IMR-90 (cell line): ENCODE data around the gene MYH10. TPM values are rescaled to one million over a fixed set of nuclear protein-coding genes. Genes with fewer than 3 reads are reported as not detected.

Experiments
- ATAC-seq: fragments of 200-7000 bp; cut with Tn5 transposase; 2 replicates; pipeline ENCODE4 v1.9.1; 2020; ENCODE audit warnings: low read depth, mild to moderate bottlenecking, moderate library complexity
- BruUV-seq: library from RNA; stranded (reverse); fragments of 400-500 nt; replicated peaks from 2 replicates; lab custom pipeline; 2021; lab: Mats Ljungman, UMichigan
- CTCF ChIA-PET: fragments of 300-600 bp; formaldehyde crosslinking; extraction: SDS; loops from one replicate; lab custom pipeline; 2021; ENCODE audit warnings: antibody characterized with exemption; lab: Yijun Ruan, JAX
- POLR2A ChIA-PET: fragments of 300-600 bp; sonication (Branson Sonifier 250); formaldehyde crosslinking; loops from one replicate; lab custom pipeline; 2022; ENCODE audit warnings: antibody characterized with exemption; ENCODE audit not compliant: unreplicated experiment; lab: Charles Lee
- DNase-seq: peaks from one replicate; pipeline ENCODE4 v3.0.0; 2013
- H2AFZ ChIP-seq: replicated peaks from 2 replicates; pipeline ENCODE3; 2013; ENCODE audit warnings: low read length, mild to moderate bottlenecking; ENCODE audit not compliant: poor library complexity
- H2AK5ac ChIP-seq: 2 replicates; pipeline ENCODE4 v1.6.1; 2013; ENCODE audit warnings: low read depth, low read length, inconsistent platforms
- H2AK9ac ChIP-seq: replicated peaks from 2 replicates; pipeline ENCODE3; 2013; ENCODE audit warnings: mild to moderate bottlenecking, low read depth, low read length, moderate library complexity; ENCODE audit not compliant: poor library complexity
- H2BK120ac ChIP-seq: 2 replicates; pipeline ENCODE4 v1.6.1; 2013; ENCODE audit warnings: low read depth, low read length, inconsistent platforms
- H2BK15ac ChIP-seq: 3 replicates; pipeline ENCODE4 v1.6.1; 2013; ENCODE audit warnings: low read depth, low read length, inconsistent platforms
- H2BK20ac ChIP-seq: 2 replicates; pipeline ENCODE4 v1.6.1; 2013; ENCODE audit warnings: low read depth, mild to moderate bottlenecking, inconsistent platforms, low read length, moderate library complexity
- H2BK5ac ChIP-seq: 2 replicates; pipeline ENCODE4 v1.6.1; 2013; ENCODE audit warnings: mild to moderate bottlenecking, low read depth, low read length, inconsistent platforms; ENCODE audit not compliant: poor library complexity, severe bottlenecking
- H3K14ac ChIP-seq: replicated peaks from 2 replicates; pipeline ENCODE4 v1.6.1; 2013; ENCODE audit warnings: low read depth, low read length, inconsistent platforms
- H3K18ac ChIP-seq: 2 replicates; pipeline ENCODE4 v1.6.1; 2013; ENCODE audit warnings: low read depth, low read length, control low read depth
- H3K23ac ChIP-seq: 2 replicates; pipeline ENCODE4 v1.6.1; 2013; ENCODE audit warnings: low read depth, low read length, inconsistent platforms
- H3K27ac ChIP-seq: 2 replicates; pipeline ENCODE4 v1.5.1; 2013; ENCODE audit warnings: mild to moderate bottlenecking, control low read depth, low read length; ENCODE audit not compliant: insufficient read depth
- H3K27me3 ChIP-seq: 2 replicates; pipeline ENCODE4 v1.6.1; 2013; ENCODE audit warnings: low read length; ENCODE audit not compliant: control insufficient read depth, insufficient read depth
- H3K36me3 ChIP-seq: 2 replicates; pipeline ENCODE4 v1.6.1; 2013; ENCODE audit warnings: low read length, mixed read lengths; ENCODE audit not compliant: control insufficient read depth, insufficient read depth
- H3K4ac ChIP-seq: 2 replicates; pipeline ENCODE4 v1.6.1; 2013; ENCODE audit warnings: low read depth, low read length, inconsistent platforms
- H3K4me1 ChIP-seq: 2 replicates; pipeline ENCODE4 v1.6.1; 2013; ENCODE audit warnings: low read length, mixed read lengths; ENCODE audit not compliant: control insufficient read depth, insufficient read depth
- H3K4me2 ChIP-seq: 2 replicates; pipeline ENCODE4 v1.6.1; 2013; ENCODE audit warnings: low read depth, mild to moderate bottlenecking, control low read depth, low read length, moderate library complexity
- H3K4me3 ChIP-seq: 2 replicates; pipeline ENCODE4 v1.5.1; 2013; ENCODE audit warnings: low read depth, mild to moderate bottlenecking, control low read depth, low read length, moderate library complexity; ENCODE audit not compliant: insufficient read depth
- H3K56ac ChIP-seq: 2 replicates; pipeline ENCODE4 v1.6.1; 2013; ENCODE audit warnings: low read length, inconsistent platforms; ENCODE audit not compliant: insufficient read depth; ENCODE audit errors: extremely low read depth
- H3K79me1 ChIP-seq, 2 experiments: 2 replicates each; pipeline ENCODE4 v1.6.1; 2013; ENCODE audit warnings: low read length in 2 of 2, inconsistent platforms in 1 of 2, low read depth in 1 of 2
- H3K9ac ChIP-seq: 2 replicates; pipeline ENCODE4 v1.6.1; 2013; ENCODE audit warnings: low read depth, low read length, control low read depth
- H3K9me1 ChIP-seq: 2 replicates; pipeline ENCODE4 v1.6.1; 2013; ENCODE audit warnings: low read length, inconsistent platforms; ENCODE audit not compliant: insufficient read depth
- H3K9me3 ChIP-seq: 2 replicates; pipeline ENCODE4 v1.6.1; 2013; ENCODE audit warnings: low read length; ENCODE audit not compliant: control insufficient read depth, insufficient read depth
- H4K20me1 ChIP-seq: 2 replicates; pipeline ENCODE4 v1.6.1; 2013; ENCODE audit warnings: low read length, inconsistent platforms; ENCODE audit not compliant: insufficient read depth
- H4K5ac ChIP-seq: 2 replicates; pipeline ENCODE4 v1.6.1; 2013; ENCODE audit warnings: mild to moderate bottlenecking, low read depth, low read length, control low read depth
- H4K8ac ChIP-seq, 2 experiments: 2 replicates each; pipeline ENCODE4 v1.6.1; 2013; ENCODE audit warnings: low read depth in 2 of 2, low read length in 2 of 2, control low read depth in 1 of 2, inconsistent platforms in 1 of 2
- H4K91ac ChIP-seq: 2 replicates; pipeline ENCODE4 v1.6.1; 2013; ENCODE audit warnings: low read depth, low read length, inconsistent platforms; ENCODE audit not compliant: insufficient read depth
- BHLHE40 ChIP-seq: fragments of 150-350 bp; IDR thresholded peaks from 2 replicates; pipeline ENCODE4 v1.6.1; 2016; ENCODE audit warnings: mild to moderate bottlenecking, low read depth, low read length
- CEBPB ChIP-seq: IDR thresholded peaks from 2 replicates; pipeline ENCODE4 v1.6.1; 2012; ENCODE audit warnings: low read depth, low read length, improper control_type of control experiment
- CHD1 ChIP-seq: IDR thresholded peaks from 2 replicates; pipeline ENCODE4 v1.6.1; 2012; ENCODE audit warnings: low read depth, low read length, improper control_type of control experiment
- MAZ ChIP-seq: IDR thresholded peaks from 2 replicates; pipeline ENCODE4 v1.6.1; 2012; ENCODE audit warnings: low read depth, mild to moderate bottlenecking, low read length, improper control_type of control experiment, moderate library complexity, borderline replicate concordance
- POLR2A ChIP-seq: IDR thresholded peaks from 2 replicates; pipeline ENCODE4 v1.6.1; 2012; ENCODE audit warnings: mild to moderate bottlenecking, low read depth, low read length
- RAD21 ChIP-seq: IDR thresholded peaks from 2 replicates; pipeline ENCODE4 v1.6.1; 2012; ENCODE audit warnings: low read length, improper control_type of control experiment
- RFX5 ChIP-seq: IDR thresholded peaks from 2 replicates; pipeline ENCODE4 v1.8.0; 2012; ENCODE audit warnings: low read depth, mild to moderate bottlenecking, low read length, moderate library complexity
- SMC3 ChIP-seq: fragments of 150-350 bp; IDR thresholded peaks from 2 replicates; pipeline ENCODE4 v1.6.1; 2016; ENCODE audit warnings: low read depth, mild to moderate bottlenecking, antibody characterized with exemption, low read length, moderate library complexity
- WGBS, 2 experiments: methylation state at CpG; one replicate each; pipeline versions ENCODE4 v1.1.5 to v1.1.7; 2013; ENCODE audit warnings: missing lambda C conversion rate in 2 of 2; ENCODE audit not compliant: insufficient read length in 1 of 2; ENCODE audit errors: extremely low coverage in 2 of 2; 5-methylcytosine and 5-hydroxymethylcytosine counted together
- dilution Hi-C: fragments of 300-500 bp; cut with HindIII; formaldehyde crosslinking; loops from one replicate; pipeline ENCODE4 v1.14.3; 2018; ENCODE audit warnings: low sequenced_read_pairs; ENCODE audit not compliant: unreplicated experiment
- in situ Hi-C: fragments of 300-500 bp; cut with MboI; formaldehyde crosslinking; loops from 3 replicates; pipeline ENCODE4 v1.14.3; 2019; ENCODE audit warnings: low sequenced_read_pairs, inconsistent platforms, mixed read lengths
- intact Hi-C: fragments of 100-400 bp; cut with micrococcal nuclease; formaldehyde crosslinking; loops from 2 replicates; pipeline ENCODE4 v1.10.0; 2022
- polyA plus RNA-seq, 3 experiments: library from polyadenylated mRNA; depleted of rRNA; stranded (reverse); fragments of >200 nt; gene quantifications; 2 replicates each; pipeline ENCODE4 v1.2.3, GENCODE V29; 2012; ENCODE audit warnings: low replicate concordance in 1 of 3
- total RNA-seq: library from RNA; depleted of rRNA; stranded (reverse); fragments of >200 nt; gene quantifications from 2 replicates; pipeline ENCODE4 v1.2.3, GENCODE V29; 2012
- TF ChIP-seq, protein P1 (sequence below): fragments of 150-350 bp; IDR thresholded peaks from 2 replicates; pipeline ENCODE4 v1.6.1; 2017; ENCODE audit warnings: mild to moderate bottlenecking, antibody characterized with exemption, low read length, low read depth
- TF ChIP-seq, protein P2 (sequence below): conservative IDR thresholded peaks from 2 replicates; pipeline ENCODE4 v1.5.1; 2012; ENCODE audit warnings: mild to moderate bottlenecking, low read depth, low read length, improper control_type of control experiment

The MYH10 gene
- total and polyA plus RNA-seq, 2 of the 4 experiments (the other 2 are of a cell fraction): 71.2 to 95.2 TPM

GRCh38 chr17:8477715-8478441, 152.6 kb downstream of the MYH10 start:
- POLR2A ChIA-PET: no interaction called here
- no peak overlapping the region for H2BK120ac ChIP-seq

More at GRCh38 chr17:8477715-8478441, 152.6 kb downstream of the MYH10 start:
- ATAC-seq (no peak), DNase-seq (no peak)
- Histone ChIP-seq H3K4ac (no peak overlapping the region), H2AK5ac (no peak overlapping the region), H3K9ac (no peak overlapping the region), H3K9me1 (0 out of 2 replicates have a peak, but pooled peaks cover 9% of the 10 kb centered on the region), H2BK15ac (no peak overlapping the region), H4K91ac (no peak overlapping the region), H3K14ac (no peak overlapping the region), H4K8ac (no peak overlapping the region), H3K18ac (no peak overlapping the region), H2AFZ (no peak overlapping the region), H3K27ac (no peak overlapping the region), H3K23ac (no peak overlapping the region), H3K4me3 (no peak overlapping the region), H3K56ac (no peak overlapping the region), H3K79me1 (peaks cover 6 to 48% of the 10 kb centered on the region in 2 experiments; a peak in 3 of 4 replicates), H2AK9ac (no peak overlapping the region), H2BK20ac (no peak overlapping the region), H4K5ac (no peak overlapping the region; the same call in 1 of the 2 replicates), H3K36me3 (peaks cover 85% of the 10 kb centered on the region), H3K4me2 (no peak overlapping the region), H3K9me3 (no peaks in the 10 kb centered on the region), H3K4me1 (peaks cover 9% of the 10 kb centered on the region), H2BK5ac (no peak overlapping the region), H4K20me1 (peaks cover 26% of the 10 kb centered on the region), H3K27me3 (no peaks in the 10 kb centered on the region)
- intact Hi-C loops (no loop called here), dilution Hi-C loops (no loop called here), in situ Hi-C loops (no loop called here)
- WGBS, 2 experiments: 97% methylated on average over 6 of the region's 22 CpGs; no CpG with 5 or more reads in 1 of the 2 experiments
- TF ChIP-seq POLR2A: no peak
- no peak for TF ChIP-seq BHLHE40
- TF ChIP-seq, protein P1, sequence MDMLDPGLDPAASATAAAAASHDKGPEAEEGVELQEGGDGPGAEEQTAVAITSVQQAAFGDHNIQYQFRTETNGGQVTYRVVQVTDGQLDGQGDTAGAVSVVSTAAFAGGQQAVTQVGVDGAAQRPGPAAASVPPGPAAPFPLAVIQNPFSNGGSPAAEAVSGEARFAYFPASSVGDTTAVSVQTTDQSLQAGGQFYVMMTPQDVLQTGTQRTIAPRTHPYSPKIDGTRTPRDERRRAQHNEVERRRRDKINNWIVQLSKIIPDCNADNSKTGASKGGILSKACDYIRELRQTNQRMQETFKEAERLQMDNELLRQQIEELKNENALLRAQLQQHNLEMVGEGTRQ: no peak
- TF ChIP-seq RFX5: no peak
- TF ChIP-seq, protein P2, sequence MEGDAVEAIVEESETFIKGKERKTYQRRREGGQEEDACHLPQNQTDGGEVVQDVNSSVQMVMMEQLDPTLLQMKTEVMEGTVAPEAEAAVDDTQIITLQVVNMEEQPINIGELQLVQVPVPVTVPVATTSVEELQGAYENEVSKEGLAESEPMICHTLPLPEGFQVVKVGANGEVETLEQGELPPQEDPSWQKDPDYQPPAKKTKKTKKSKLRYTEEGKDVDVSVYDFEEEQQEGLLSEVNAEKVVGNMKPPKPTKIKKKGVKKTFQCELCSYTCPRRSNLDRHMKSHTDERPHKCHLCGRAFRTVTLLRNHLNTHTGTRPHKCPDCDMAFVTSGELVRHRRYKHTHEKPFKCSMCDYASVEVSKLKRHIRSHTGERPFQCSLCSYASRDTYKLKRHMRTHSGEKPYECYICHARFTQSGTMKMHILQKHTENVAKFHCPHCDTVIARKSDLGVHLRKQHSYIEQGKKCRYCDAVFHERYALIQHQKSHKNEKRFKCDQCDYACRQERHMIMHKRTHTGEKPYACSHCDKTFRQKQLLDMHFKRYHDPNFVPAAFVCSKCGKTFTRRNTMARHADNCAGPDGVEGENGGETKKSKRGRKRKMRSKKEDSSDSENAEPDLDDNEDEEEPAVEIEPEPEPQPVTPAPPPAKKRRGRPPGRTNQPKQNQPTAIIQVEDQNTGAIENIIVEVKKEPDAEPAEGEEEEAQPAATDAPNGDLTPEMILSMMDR: no peak
- TF ChIP-seq MAZ: no peak
- TF ChIP-seq CHD1: no peak
- TF ChIP-seq SMC3: no peak
- TF ChIP-seq CEBPB: no peak
- no peak for TF ChIP-seq RAD21
- CTCF ChIA-PET: interaction anchor here (0.7 kb wide), 1 partner anchor 9 kb away, joined by 3 read pairs; no protein-coding TSS in a partner anchor
- BruUV-seq: no TSS peak
